ENCODE measurements around the gene MAZ. TPM values are rescaled to one million over a fixed set of nuclear protein-coding genes. Genes with fewer than 3 reads are reported as not detected.
"Not testable (repeated sequence)": the region's sequence is repeated elsewhere in the genome, so short reads cannot be mapped to it uniquely, and the experiment has no call there.

The MAZ gene
- total RNA-seq, 2 experiments from 2014 or later: 227 to 242 TPM

GRCh38 chr16:29769507-29769906 lies 36.8 kb upstream of the MAZ start:
- Mint-ChIP-seq H3K27ac (no peak overlapping the region), H3K27me3 (no peaks in the 10 kb centered on the region), H3K36me3 (no peaks in the 10 kb centered on the region), H3K4me1 (ENCODE audit: low read depth) (peaks cover 2% of the 10 kb centered on the region), H3K9me3 (no peaks in the 10 kb centered on the region), H3K4me3 (no peak overlapping the region)
- no peak for DNase-seq
- POLR2A ChIA-PET: interaction anchor here (0.7 kb wide), 2 partner anchors 13 to 31 kb away, joined by 4 read pairs; no protein-coding TSS in a partner anchor
- intact Hi-C loops (cut with micrococcal nuclease): no loop called here
- CTCF ChIA-PET: interaction anchor here (1.1 to 1.2 kb wide), 2 partner anchors 46 to 78 kb away, joined by 3 to 4 read pairs; partner anchors contain the start of gene PAGR1

- no peak overlapping the region for H3K27ac Mint-ChIP-seq
- no peaks in the 10 kb centered on the region for H3K27me3 Mint-ChIP-seq
- POLR2A ChIA-PET: interaction anchor here (0.7 kb wide), 1 partner anchor 31 kb away, joined by 4 read pairs; no protein-coding TSS in a partner anchor
- H3K9me3 Mint-ChIP-seq: no peaks in the 10 kb centered on the region
- H3K36me3 Mint-ChIP-seq: no peaks in the 10 kb centered on the region
- peaks cover 2% of the 10 kb centered on the region for H3K4me1 Mint-ChIP-seq (ENCODE audit: low read depth)
- intact Hi-C loops (cut with micrococcal nuclease): no loop called here
- no peak for DNase-seq
- CTCF ChIA-PET: interaction anchor here (1.1 kb wide), 1 partner anchor 79 kb away, joined by 3 read pairs; no protein-coding TSS in a partner anchor
- no peak overlapping the region for H3K4me3 Mint-ChIP-seq
Measured at GRCh38 chr16:29770250-29770929, 35.9 kb upstream of the MAZ start.

- H3K27me3 Mint-ChIP-seq; H3K27ac Mint-ChIP-seq; H3K9me3 Mint-ChIP-seq; intact Hi-C loops (cut with micrococcal nuclease); DNase-seq; H3K36me3 Mint-ChIP-seq; H3K4me1 Mint-ChIP-seq (ENCODE audit: low read depth); H3K4me3 Mint-ChIP-seq: not testable (repeated sequence)
- POLR2A ChIA-PET: interaction anchor here (0.6 kb wide), 1 partner anchor 57 kb away, joined by 4 read pairs; no protein-coding TSS in a partner anchor
- CTCF ChIA-PET: interaction anchor here (0.6 to 1.5 kb wide), 2 partner anchors 13 to 16 kb away, joined by 3 to 4 read pairs; no protein-coding TSS in a partner anchor
Measured at GRCh38 chr16:29772330-29772729, 34.0 kb upstream of the MAZ start.

- CTCF ChIA-PET: interaction anchor here (1.2 to 1.5 kb wide), 2 partner anchors 11 to 74 kb away, joined by 3 to 4 read pairs; no protein-coding TSS in a partner anchor
- POLR2A ChIA-PET: interaction anchor here (0.6 kb wide), 1 partner anchor 341 kb away, joined by 3 read pairs; no protein-coding TSS in a partner anchor
Measured at GRCh38 chr16:29774730-29775129, 31.6 kb upstream of the MAZ start.

GRCh38 chr16:29775742-29776408 lies 30.5 kb upstream of the MAZ start:
- intact Hi-C loops (cut with micrococcal nuclease): no loop called here
- CTCF ChIA-PET: interaction anchor here (1.5 kb wide), 2 partner anchors 10 to 75 kb away, joined by 3 to 6 read pairs; no protein-coding TSS in a partner anchor
- Mint-ChIP-seq H3K27me3 (no peaks in the 10 kb centered on the region), H3K36me3 (no peaks in the 10 kb centered on the region), H3K4me3 (no peak overlapping the region), H3K4me1 (ENCODE audit: low read depth) (peaks cover 2% of the 10 kb centered on the region), H3K9me3 (no peaks in the 10 kb centered on the region), H3K27ac (no peak overlapping the region)
- POLR2A ChIA-PET: no interaction called here
- no peak for DNase-seq

More at GRCh38 chr16:29774730-29775129, 31.6 kb upstream of the MAZ start:
- H3K27ac Mint-ChIP-seq: no peak overlapping the region
- intact Hi-C loops (cut with micrococcal nuclease): no loop called here
- H3K27me3 Mint-ChIP-seq: no peaks in the 10 kb centered on the region
- H3K4me1 Mint-ChIP-seq (ENCODE audit: low read depth): peaks cover 2% of the 10 kb centered on the region
- DNase-seq: no peak
- no peaks in the 10 kb centered on the region for H3K36me3 Mint-ChIP-seq
- no peak overlapping the region for H3K4me3 Mint-ChIP-seq
- H3K9me3 Mint-ChIP-seq: no peaks in the 10 kb centered on the region

GRCh38 chr16:29777576-29778350 lies 28.6 kb upstream of the MAZ start, which contains the start of gene ZG16:
TSS of gene ZG16 (plus strand) at chr16:29778256. CDS start at chr16:29779267, 1,011 bp downstream.
- Mint-ChIP-seq H3K27me3 (no peaks in the 10 kb centered on the region), H3K9me3 (no peaks in the 10 kb centered on the region), H3K4me3 (no peak within 1 kb of the TSS), H3K36me3 (no peaks in the 10 kb centered on the region), H3K4me1 (ENCODE audit: low read depth) (no peaks in the 10 kb centered on the region), H3K27ac (no peak within 1 kb of the TSS)
- no peak for DNase-seq
- CTCF ChIA-PET: interaction anchor here (1.5 kb wide), 1 partner anchor 8 kb away, joined by 6 read pairs; no protein-coding TSS in a partner anchor
- POLR2A ChIA-PET: no interaction called here
- intact Hi-C loops (cut with micrococcal nuclease): no loop called here

- peaks cover 9% of the 10 kb centered on the region for H3K4me1 Mint-ChIP-seq (ENCODE audit: low read depth)
- POLR2A ChIA-PET: interaction anchor here (1.5 kb wide), 1 partner anchor 11 kb away, joined by 4 read pairs; the partner anchor contains the start of gene KIF22
- no peak overlapping the region for H3K27ac Mint-ChIP-seq
- H3K27me3 Mint-ChIP-seq: no peaks in the 10 kb centered on the region
- H3K4me3 Mint-ChIP-seq: no peak overlapping the region
- H3K9me3 Mint-ChIP-seq: no peaks in the 10 kb centered on the region
- DNase-seq: no peak
- intact Hi-C loops (cut with micrococcal nuclease): no loop called here
- H3K36me3 Mint-ChIP-seq: no peaks in the 10 kb centered on the region
- CTCF ChIA-PET: interaction anchor here (0.6 kb wide), 1 partner anchor 28 kb away, joined by 3 read pairs; no protein-coding TSS in a partner anchor
Measured at GRCh38 chr16:29779474-29779873, 26.9 kb upstream of the MAZ start.

GRCh38 chr16:29783094-29783953 lies 23.0 kb upstream of the MAZ start:
- not testable (repeated sequence) for DNase-seq, H3K27me3 Mint-ChIP-seq, H3K27ac Mint-ChIP-seq, H3K36me3 Mint-ChIP-seq, H3K9me3 Mint-ChIP-seq, H3K4me3 Mint-ChIP-seq
- peaks cover 23% of the 10 kb centered on the region for H3K4me1 Mint-ChIP-seq (ENCODE audit: low read depth)
- intact Hi-C loops (cut with micrococcal nuclease): loop anchor here (5.0 kb wide), 1 partner anchor 36 kb away; the partner anchor contains the start of gene C16orf54
- ChIA-PET POLR2A (interaction anchor here (3.0 kb wide), 1 partner anchor 25 kb away, joined by 7 read pairs; no protein-coding TSS in a partner anchor), CTCF (interaction anchor here (2.7 to 3.4 kb wide), 3 partner anchors 28 to 92 kb away, joined by 20 to 35 read pairs (median 25); no protein-coding TSS in a partner anchor)

- ChIA-PET POLR2A (interaction anchor here (3.0 kb wide), 1 partner anchor 24 kb away, joined by 7 read pairs; no protein-coding TSS in a partner anchor), CTCF (interaction anchor here (0.8 to 3.4 kb wide), 19 partner anchors 9 to 93 kb away, joined by 3 to 35 read pairs (median 6); partner anchors contain the start of genes C16orf54 and PAGR1)
- peaks cover 26% of the 10 kb centered on the region for H3K4me1 Mint-ChIP-seq (ENCODE audit: low read depth)
- no peaks in the 10 kb centered on the region for H3K36me3 Mint-ChIP-seq
- H3K9me3 Mint-ChIP-seq: no peaks in the 10 kb centered on the region
- DNase-seq: peak; percentile 70
- peak overlapping the region; percentile 13 for H3K4me3 Mint-ChIP-seq
- H3K27me3 Mint-ChIP-seq: no peaks in the 10 kb centered on the region
- intact Hi-C loops (cut with micrococcal nuclease): loop anchor here (1.0 to 5.0 kb wide), 3 partner anchors 37 to 82 kb away; partner anchors contain the start of gene C16orf54
- H3K27ac Mint-ChIP-seq: peak overlapping the region; percentile 40
Measured at GRCh38 chr16:29784157-29784556, 22.2 kb upstream of the MAZ start.

- H3K27ac Mint-ChIP-seq: peak overlapping the region; percentile 65
- peak overlapping the region; percentile 47 for H3K4me3 Mint-ChIP-seq
- intact Hi-C loops (cut with micrococcal nuclease): loop anchor here (1.0 to 5.0 kb wide), 3 partner anchors 38 to 83 kb away; partner anchors contain the start of gene C16orf54
- no peaks in the 10 kb centered on the region for H3K36me3 Mint-ChIP-seq
- ChIA-PET CTCF (interaction anchor here (0.7 to 3.4 kb wide), 30 partner anchors 8 to 94 kb away, joined by 3 to 35 read pairs (median 6); partner anchors contain the start of genes C16orf54 and PAGR1), POLR2A (interaction anchor here (0.7 to 3.0 kb wide), 3 partner anchors 23 to 55 kb away, joined by 3 to 7 read pairs (median 4); no protein-coding TSS in a partner anchor)
- peaks cover 30% of the 10 kb centered on the region for H3K4me1 Mint-ChIP-seq (ENCODE audit: low read depth)
- no peaks in the 10 kb centered on the region for H3K27me3 Mint-ChIP-seq
- peak; percentile 88 for DNase-seq
- H3K9me3 Mint-ChIP-seq: no peaks in the 10 kb centered on the region
Measured at GRCh38 chr16:29784901-29785500, 21.3 kb upstream of the MAZ start.
